GM21717 (cell line): ENCODE results near the gene TFR2.

Source experiments
- ATAC-seq: cut with Tn5 transposase; IDR thresholded peaks from one replicate; pipeline ENCODE4 v1.9.1; 2021; ENCODE audit warnings: mild to moderate bottlenecking, moderate library complexity; ENCODE audit not compliant: unreplicated experiment

Gene TFR2

GRCh38 chr7:100641463-100641859 is at the start of gene TFR2:
TFR2 (minus strand) TSS chr7:100641552; CDS start chr7:100641509, 43 bp downstream.
- no peak for ATAC-seq

- no peak for ATAC-seq
Measured at GRCh38 chr7:100689230-100690135, 48.1 kb upstream of the TFR2 start.

- no peak for ATAC-seq
Measured at GRCh38 chr7:100688326-100688860, 47.0 kb upstream of the TFR2 start.

GRCh38 chr7:100687751-100688300 is 46.5 kb upstream of the TFR2 start:
- ATAC-seq = no peak

- ATAC-seq = no peak
Measured at GRCh38 chr7:100687261-100687660, 45.9 kb upstream of the TFR2 start.

GRCh38 chr7:100686822-100687211 is 45.5 kb upstream of the TFR2 start:
- ATAC-seq = no peak

- ATAC-seq = no peak
Measured at GRCh38 chr7:100686201-100686821, 45.0 kb upstream of the TFR2 start.

GRCh38 chr7:100685631-100686145 is 44.3 kb upstream of the TFR2 start:
- no peak for ATAC-seq

- ATAC-seq = no peak
Measured at GRCh38 chr7:100685049-100685605, 43.8 kb upstream of the TFR2 start.

- ATAC-seq = no peak
Measured at GRCh38 chr7:100684534-100685042, 43.2 kb upstream of the TFR2 start.

GRCh38 chr7:100683659-100684533 is 42.5 kb upstream of the TFR2 start:
- no peak for ATAC-seq

GRCh38 chr7:100682991-100683658 is 41.8 kb upstream of the TFR2 start:
- no peak for ATAC-seq

GRCh38 chr7:100682228-100682741 is 40.9 kb upstream of the TFR2 start:
- ATAC-seq = no peak

- no peak for ATAC-seq
Measured at GRCh38 chr7:100681491-100682227, 40.3 kb upstream of the TFR2 start.

- ATAC-seq = no peak
Measured at GRCh38 chr7:100680576-100681271, 39.4 kb upstream of the TFR2 start.

GRCh38 chr7:100679927-100680575 is 38.7 kb upstream of the TFR2 start:
- ATAC-seq = no peak

GRCh38 chr7:100679129-100679926 is 38.0 kb upstream of the TFR2 start:
- no peak for ATAC-seq
